ENCODE measurements around the gene LRBA. TPM values are rescaled to one million over a fixed set of nuclear protein-coding genes. Genes with fewer than 3 reads are reported as not detected.
A peak's percentile ranks its signal among the peaks of the same experiment; 100 is the strongest.
"Not testable (repeated sequence)": the region's sequence is repeated elsewhere in the genome, so short reads cannot be mapped to it uniquely, and the experiment has no call there.

LRBA gene
- total RNA-seq, 1 experiment from 2014 or later, result 69.1 TPM

DNA sequence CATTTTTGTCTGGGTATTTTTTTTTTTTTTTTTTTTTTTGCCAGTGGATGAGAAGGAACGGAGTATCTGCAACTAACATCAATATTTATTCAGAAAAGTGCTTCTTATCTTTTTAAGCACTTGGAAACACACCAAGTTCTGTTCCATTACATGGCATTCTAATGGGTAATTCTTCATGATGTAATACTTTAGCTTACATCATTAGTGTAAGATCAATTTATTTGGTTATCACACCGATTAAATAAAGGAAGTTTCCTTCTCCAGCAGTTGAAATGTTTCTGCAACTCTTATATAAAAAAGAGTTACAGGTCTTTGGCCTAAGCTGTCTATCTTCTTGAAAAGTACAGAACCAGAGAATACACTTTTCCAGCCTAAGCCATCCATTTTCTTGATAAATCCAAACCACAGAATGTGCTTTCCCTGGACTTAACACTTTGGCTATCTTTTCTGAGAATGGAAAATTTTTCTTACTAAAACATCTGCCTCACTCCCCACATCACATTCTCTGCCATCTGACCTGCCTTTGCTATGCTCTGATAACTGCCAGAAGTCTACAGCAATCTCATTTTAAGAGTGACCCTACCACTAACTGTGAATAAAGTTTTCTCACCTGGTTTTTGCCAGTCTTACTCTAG, 625.1 kb downstream of the LRBA start (continued):
- TF ChIP-seq NFATC4 (CRISPR knock-in tag; IDR thresholded peaks at IDR 0.05) (no peak), MXD4 (CRISPR knock-in tag; IDR thresholded peaks at IDR 0.05; ENCODE audit: borderline replicate concordance) (no peak)

DNA sequence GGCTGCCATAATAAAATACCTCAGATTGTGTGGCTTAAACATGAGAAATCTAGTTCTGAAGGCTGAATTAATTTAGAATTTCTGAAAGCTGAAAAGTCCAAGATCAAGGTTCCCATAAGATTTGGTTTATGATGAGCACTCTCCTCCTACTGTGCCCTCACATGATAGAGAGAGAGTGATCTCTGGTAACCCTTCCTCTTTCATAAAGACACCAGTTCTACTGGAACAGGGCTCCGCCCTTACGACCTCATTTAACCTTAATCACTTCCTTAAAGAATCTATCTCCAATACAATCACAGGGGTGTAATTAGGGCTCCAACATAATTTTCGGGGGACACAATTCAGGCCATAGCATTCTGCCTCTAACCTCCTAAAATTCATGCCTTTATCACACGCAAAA, 627.1 kb downstream of the LRBA start:
- no peak for DNase-seq (ENCODE audit: low spot score)
- peaks cover 23% of the 10 kb centered on the region for H3K4me1 Mint-ChIP-seq
- TF ChIP-seq FOXP1 (CRISPR knock-in tag; IDR thresholded peaks at IDR 0.05; ENCODE audit: borderline replicate concordance) (no peak), ELF4 (CRISPR knock-in tag; IDR thresholded peaks at IDR 0.05; ENCODE audit: low read depth) (no peak), KAT7 (CRISPR knock-in tag; IDR thresholded peaks at IDR 0.05; ENCODE audit: borderline replicate concordance) (no peak), SMAD4 (CRISPR knock-in tag; IDR thresholded peaks at IDR 0.05) (no peak), AFF4 (CRISPR knock-in tag; IDR thresholded peaks at IDR 0.05; ENCODE audit: borderline replicate concordance) (no peak)
- TF ChIP-seq, protein P1, sequence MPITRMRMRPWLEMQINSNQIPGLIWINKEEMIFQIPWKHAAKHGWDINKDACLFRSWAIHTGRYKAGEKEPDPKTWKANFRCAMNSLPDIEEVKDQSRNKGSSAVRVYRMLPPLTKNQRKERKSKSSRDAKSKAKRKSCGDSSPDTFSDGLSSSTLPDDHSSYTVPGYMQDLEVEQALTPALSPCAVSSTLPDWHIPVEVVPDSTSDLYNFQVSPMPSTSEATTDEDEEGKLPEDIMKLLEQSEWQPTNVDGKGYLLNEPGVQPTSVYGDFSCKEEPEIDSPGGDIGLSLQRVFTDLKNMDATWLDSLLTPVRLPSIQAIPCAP (CRISPR knock-in tag; IDR thresholded peaks at IDR 0.05), result no peak
- H3K4me3 Mint-ChIP-seq, result no peak overlapping the region
- CTCF ChIA-PET, result no interaction called here
- peaks cover 3% of the 10 kb centered on the region; the same call in 1 of the 2 replicates for H3K9me3 Mint-ChIP-seq
- ATAC-seq, result no peak
- no peaks in the 10 kb centered on the region; the same call in 1 of the 2 replicates for H3K36me3 Mint-ChIP-seq
- POLR2A ChIA-PET, result no interaction called here
- no peak overlapping the region for H3K27ac Mint-ChIP-seq
- H3K27me3 Mint-ChIP-seq (ENCODE audit: low read depth), result no peaks in the 10 kb centered on the region

DNA sequence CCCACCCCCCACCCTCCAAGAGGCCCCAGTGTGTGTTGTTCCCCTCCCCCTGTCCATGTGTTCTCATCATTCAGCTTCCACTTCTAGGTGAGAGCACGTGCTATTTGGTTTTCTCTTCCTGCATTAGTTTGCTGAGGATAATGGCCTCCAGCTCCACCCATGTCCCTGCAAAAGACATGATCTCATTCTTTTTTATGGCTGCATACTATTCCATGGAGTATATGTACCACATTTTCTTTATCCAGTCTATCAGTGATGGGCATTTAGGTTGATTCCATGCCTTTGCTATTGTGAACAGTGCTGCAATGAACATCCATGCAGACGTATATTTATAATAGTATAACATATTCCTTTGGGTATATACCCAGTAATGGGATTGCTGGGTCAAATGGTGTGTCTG, 628.7 kb downstream of the LRBA start:
- POLR2A ChIA-PET; H3K27ac Mint-ChIP-seq; H3K4me3 Mint-ChIP-seq; H3K9me3 Mint-ChIP-seq; ATAC-seq; DNase-seq (ENCODE audit: low spot score); H3K36me3 Mint-ChIP-seq; H3K27me3 Mint-ChIP-seq (ENCODE audit: low read depth): not testable (repeated sequence)
- CTCF ChIA-PET, result interaction anchor here (1.0 kb wide), 1 partner anchor 130 kb away, joined by 3 read pairs; no protein-coding TSS in a partner anchor
- H3K4me1 Mint-ChIP-seq, result peaks cover 23% of the 10 kb centered on the region

DNA sequence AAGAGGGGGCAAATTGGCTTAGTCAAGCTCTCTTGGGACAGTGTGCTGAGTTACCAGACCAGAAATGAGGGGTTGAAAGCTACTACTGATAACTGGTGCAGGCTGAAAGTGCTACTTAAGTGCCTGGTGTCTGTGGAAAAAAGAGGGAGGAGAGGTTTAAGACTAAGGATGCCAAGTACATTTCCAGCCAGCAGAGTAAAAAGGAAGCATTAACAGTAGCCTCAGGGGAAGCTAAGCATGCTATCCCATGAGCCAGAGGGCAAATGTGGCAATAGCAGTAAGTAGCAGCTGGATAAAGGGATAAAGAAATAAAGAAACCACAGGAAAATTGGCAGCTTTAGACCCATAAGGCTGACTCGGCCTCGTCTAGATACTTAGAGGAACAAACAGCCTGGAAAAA, 629.5 kb downstream of the LRBA start:
- Mint-ChIP-seq H3K27me3 (ENCODE audit: low read depth) (no peaks in the 10 kb centered on the region), H3K4me3 (no peak overlapping the region), H3K4me1 (peaks cover 27% of the 10 kb centered on the region), H3K9me3 (peaks cover 3% of the 10 kb centered on the region; the same call in 1 of the 2 replicates), H3K27ac (peak overlapping the region; percentile 16), H3K36me3 (no peaks in the 10 kb centered on the region; the same call in 1 of the 2 replicates)
- ATAC-seq, result peak; percentile 84
- POLR2A ChIA-PET, result no interaction called here
- no peak for DNase-seq (ENCODE audit: low spot score)
- TF ChIP-seq, protein P1 (CRISPR knock-in tag; IDR thresholded peaks at IDR 0.05), result no peak
- no peak for TF ChIP-seq SMAD4 (CRISPR knock-in tag; IDR thresholded peaks at IDR 0.05)
- no peak for TF ChIP-seq SOX15 (CRISPR knock-in tag; IDR thresholded peaks at IDR 0.05)
- CTCF ChIA-PET, result interaction anchor here (1.0 kb wide), 1 partner anchor 129 kb away, joined by 3 read pairs; no protein-coding TSS in a partner anchor

- ATAC-seq (peak; percentile 36), DNase-seq (ENCODE audit: low spot score) (no peak)
- Mint-ChIP-seq H3K9me3 (peaks cover 3% of the 10 kb centered on the region; the same call in 1 of the 2 replicates), H3K4me3 (no peak overlapping the region), H3K4me1 (peaks cover 27% of the 10 kb centered on the region), H3K27ac (peak overlapping the region; percentile 84), H3K27me3 (ENCODE audit: low read depth) (no peaks in the 10 kb centered on the region), H3K36me3 (no peaks in the 10 kb centered on the region; the same call in 1 of the 2 replicates)
- ChIA-PET POLR2A (no interaction called here), CTCF (no interaction called here)
- TF ChIP-seq OVOL2 (CRISPR knock-in tag; IDR thresholded peaks at IDR 0.05; ENCODE audit: borderline replicate concordance) (no peak), NR1H2 (CRISPR knock-in tag; IDR thresholded peaks at IDR 0.05) (no peak), MXD4 (CRISPR knock-in tag; IDR thresholded peaks at IDR 0.05; ENCODE audit: borderline replicate concordance) (no peak), HMGXB4 (CRISPR knock-in tag; IDR thresholded peaks at IDR 0.05) (no peak), EMX1 (CRISPR knock-in tag; IDR thresholded peaks at IDR 0.05) (no peak), ELF4 (CRISPR knock-in tag; IDR thresholded peaks at IDR 0.05; ENCODE audit: low read depth) (no peak), SMAD4 (CRISPR knock-in tag; IDR thresholded peaks at IDR 0.05) (no peak), RORB (CRISPR knock-in tag; IDR thresholded peaks at IDR 0.05) (no peak)
- TF ChIP-seq, protein P2, sequence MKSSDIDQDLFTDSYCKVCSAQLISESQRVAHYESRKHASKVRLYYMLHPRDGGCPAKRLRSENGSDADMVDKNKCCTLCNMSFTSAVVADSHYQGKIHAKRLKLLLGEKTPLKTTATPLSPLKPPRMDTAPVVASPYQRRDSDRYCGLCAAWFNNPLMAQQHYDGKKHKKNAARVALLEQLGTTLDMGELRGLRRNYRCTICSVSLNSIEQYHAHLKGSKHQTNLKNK (CRISPR knock-in tag; IDR thresholded peaks at IDR 0.05), result no peak
Measured at GRCh38 chr4:150384249-150384648, 630.8 kb downstream of the LRBA start.
